Measurements from ENCODE around the gene PBX4.

Gene PBX4

GRCh38 chr19:19659646-19660245, 41.3 kb upstream of the PBX4 start:
- TF ChIP-seq CTCF (conservative IDR thresholded peaks at IDR 0.05; ENCODE audit: low read length), result no peak
- no peak for DNase-seq (ENCODE audit: low read depth)

GRCh38 chr19:19657397-19657783, 38.9 kb upstream of the PBX4 start:
- no peak for DNase-seq (ENCODE audit: low read depth)
- TF ChIP-seq CTCF (conservative IDR thresholded peaks at IDR 0.05; ENCODE audit: low read length), result no peak
- no peak overlapping the region for H3K4me3 ChIP-seq (ENCODE audit: low read length)

More at GRCh38 chr19:19659646-19660245, 41.3 kb upstream of the PBX4 start:
- no peak overlapping the region for H3K4me3 ChIP-seq (ENCODE audit: low read length)

GRCh38 chr19:19656451-19657396, 38.2 kb upstream of the PBX4 start:
- DNase-seq (ENCODE audit: low read depth), result no peak
- H3K4me3 ChIP-seq (ENCODE audit: low read length), result no peak overlapping the region
- no peak for TF ChIP-seq CTCF (conservative IDR thresholded peaks at IDR 0.05; ENCODE audit: low read length)

- no peak overlapping the region for H3K4me3 ChIP-seq (ENCODE audit: low read length)
- TF ChIP-seq CTCF (conservative IDR thresholded peaks at IDR 0.05; ENCODE audit: low read length), result no peak
- no peak for DNase-seq (ENCODE audit: low read depth)
These were observed 37.3 kb upstream of the PBX4 start for GRCh38 chr19:19655641-19656343.

- DNase-seq (ENCODE audit: low read depth), result no peak
These were observed 36.6 kb upstream of the PBX4 start for GRCh38 chr19:19655051-19655594.

DNA sequence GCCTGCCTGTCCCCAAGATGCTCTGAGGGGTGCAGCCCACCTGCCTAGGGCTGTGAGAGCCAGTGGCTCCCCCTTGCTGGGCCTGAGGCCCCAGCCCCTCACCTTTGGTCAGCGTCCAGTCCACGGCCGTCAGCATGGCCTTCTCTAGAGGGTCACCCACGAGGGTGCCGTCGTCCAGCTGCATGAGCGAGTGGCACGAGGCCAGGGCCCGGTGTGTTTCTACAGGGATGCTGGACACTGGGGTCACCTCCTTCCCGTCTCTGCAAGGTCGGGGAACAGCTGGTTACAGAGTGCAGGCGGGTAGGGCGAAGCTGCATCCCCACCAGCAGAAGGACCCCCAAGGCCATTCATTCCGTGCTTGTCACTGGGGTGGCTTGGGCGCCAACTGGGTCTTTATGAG, 36.0 kb upstream of the PBX4 start:
- no peak for TF ChIP-seq CTCF (conservative IDR thresholded peaks at IDR 0.05; ENCODE audit: low read length)
- DNase-seq (ENCODE audit: low read depth), result no peak
- no peak overlapping the region for H3K4me3 ChIP-seq (ENCODE audit: low read length)

More at GRCh38 chr19:19655051-19655594, 36.6 kb upstream of the PBX4 start:
- H3K4me3 ChIP-seq (ENCODE audit: low read length), result no peak overlapping the region
- TF ChIP-seq CTCF (conservative IDR thresholded peaks at IDR 0.05; ENCODE audit: low read length), result no peak
